Activated CD4-positive, alpha-beta T cell treated with anti-CD3 and anti-CD28 coated beads for 36 hours (primary cell): ENCODE measurements around the gene DYNLT1. TPM values are rescaled to one million over a fixed set of nuclear protein-coding genes. Genes with fewer than 3 reads are reported as not detected.
A peak's percentile ranks its signal among the peaks of the same experiment; 100 is the strongest.

Source experiments
- ATAC-seq: fragments of 200-7000 bp; cut with Tn5 transposase; one replicate; pipeline ENCODE4 v1.10.0; 2021; ENCODE audit warnings: mild to moderate bottlenecking, moderate library complexity
- CTCF ChIA-PET: fragments of 350-600 bp; sonication (Branson Sonifier 250); formaldehyde crosslinking; loops from one replicate; lab custom pipeline; 2021; ENCODE audit warnings: antibody characterized with exemption; lab: Charles Lee
- POLR2A ChIA-PET: fragments of 350-600 bp; sonication (Branson Sonifier 250); formaldehyde crosslinking; loops from one replicate; lab custom pipeline; 2021; ENCODE audit warnings: antibody characterized with exemption, inconsistent platforms; lab: Charles Lee
- DNase-seq: peaks from one replicate; pipeline ENCODE4 v3.0.0-alpha.2; 2020
- H3K27ac Mint-ChIP-seq: one replicate; pipeline ENCODE4 v1.8.0; 2021; ENCODE audit warnings: mixed read lengths
- H3K27me3 Mint-ChIP-seq: one replicate; pipeline ENCODE4 v1.8.0; 2021; ENCODE audit warnings: mixed read lengths
- H3K36me3 Mint-ChIP-seq: one replicate; pipeline ENCODE4 v1.8.0; 2021; ENCODE audit warnings: low read depth, mixed read lengths
- H3K4me1 Mint-ChIP-seq: one replicate; pipeline ENCODE4 v1.8.0; 2021; ENCODE audit warnings: mixed read lengths
- H3K4me3 Mint-ChIP-seq: one replicate; pipeline ENCODE4 v1.8.0; 2021; ENCODE audit warnings: mild to moderate bottlenecking, moderate library complexity, mixed read lengths
- H3K9me3 Mint-ChIP-seq: one replicate; pipeline ENCODE4 v1.8.0; 2021; ENCODE audit warnings: low read depth, mixed read lengths
- intact Hi-C, 2 experiments: fragments of 100-400 bp; cut with DNase I in 1 of 2; cut with micrococcal nuclease in 1 of 2; formaldehyde crosslinking; loops; one replicate each; pipeline versions ENCODE4 v1.14.2 to v1.15.1; 2022 to 2024; cut with DNase I, micrococcal nuclease
- total RNA-seq, 2 experiments: library from RNA; stranded (reverse); gene quantifications; one replicate each; pipeline ENCODE4 v1.2.3, GENCODE V29; 2021

DYNLT1 gene
- 100 to 1,000 TPM; 116 to 118 TPM for total RNA-seq

DNA sequence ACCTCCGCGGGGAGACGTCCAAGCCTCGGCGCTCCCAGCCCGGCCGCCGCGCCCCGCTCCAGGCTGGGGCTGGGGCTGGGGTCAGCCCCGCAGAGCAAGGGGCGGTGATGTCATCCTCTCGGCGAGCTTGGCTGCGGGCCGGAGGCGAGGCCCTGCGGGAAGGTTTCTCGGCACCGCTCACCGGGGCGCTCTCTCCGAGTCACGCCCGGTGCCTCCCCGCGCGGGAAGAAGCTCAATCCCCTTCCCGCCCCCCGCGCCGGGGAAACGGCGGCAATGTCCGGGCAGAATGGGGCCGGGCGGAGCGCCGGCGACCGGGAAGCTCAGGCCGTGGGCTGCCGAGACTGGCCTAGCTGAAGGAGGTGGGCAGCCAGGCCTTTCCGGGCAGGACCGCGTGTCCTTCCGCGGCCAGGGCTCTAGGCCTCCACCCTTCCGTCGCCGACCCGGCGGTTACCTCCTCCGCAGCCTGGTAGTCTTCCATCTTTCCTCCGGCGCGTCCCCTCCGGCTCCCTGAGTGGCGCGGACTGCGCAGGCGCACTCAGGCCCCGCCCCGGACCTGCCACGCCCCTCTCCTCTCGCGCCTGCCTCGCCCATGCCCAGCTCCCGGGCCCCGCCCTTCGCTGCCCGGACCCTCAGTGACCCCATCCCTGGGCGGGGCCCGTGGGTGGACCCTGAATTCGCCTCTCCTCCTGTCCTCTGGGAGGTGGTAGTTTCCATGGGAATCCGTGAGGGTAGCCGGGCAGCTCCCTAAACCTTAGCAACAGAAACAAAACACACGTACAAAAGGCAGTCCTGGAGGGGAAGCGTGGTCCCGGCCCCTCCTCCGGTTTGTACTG lies at the start of gene DYNLT1:
TSS of gene DYNLT1 (minus strand) at position 513 of the 833 bp plus-strand sequence. CDS start at position 478, 35 bp downstream.
- Mint-ChIP-seq H3K9me3 (peaks cover 2% of the 10 kb centered on the region), H3K27ac (peak within 1 kb of the TSS; percentile 99), H3K4me1 (peaks cover 77% of the 10 kb centered on the region), H3K27me3 (no peaks in the 10 kb centered on the region), H3K36me3 (peaks cover 47% of the 10 kb centered on the region), H3K4me3 (peak within 1 kb of the TSS; percentile 99)
- peak; percentile 43 for ATAC-seq
- ChIA-PET CTCF (interaction anchor here (0.6 to 2.8 kb wide), 11 partner anchors 7 to 704 kb away, joined by 3 to 11 read pairs (median 4); no protein-coding TSS in a partner anchor), POLR2A (interaction anchor here (0.6 to 4.0 kb wide), 7 partner anchors 8 to 373 kb away, joined by 3 to 71 read pairs (median 6); no protein-coding TSS in a partner anchor)
- intact Hi-C loops = loop anchor here (1.0 to 10.0 kb wide), 15 partner anchors 9 to 1860 kb away; partner anchors contain the start of genes GTF2H5 (in 1 of the 2), SERAC1 (in 1 of the 2), SNX9 (in 1 of the 2) and TAGAP (in 1 of the 2)
- DNase-seq = peak; percentile 94

DNA sequence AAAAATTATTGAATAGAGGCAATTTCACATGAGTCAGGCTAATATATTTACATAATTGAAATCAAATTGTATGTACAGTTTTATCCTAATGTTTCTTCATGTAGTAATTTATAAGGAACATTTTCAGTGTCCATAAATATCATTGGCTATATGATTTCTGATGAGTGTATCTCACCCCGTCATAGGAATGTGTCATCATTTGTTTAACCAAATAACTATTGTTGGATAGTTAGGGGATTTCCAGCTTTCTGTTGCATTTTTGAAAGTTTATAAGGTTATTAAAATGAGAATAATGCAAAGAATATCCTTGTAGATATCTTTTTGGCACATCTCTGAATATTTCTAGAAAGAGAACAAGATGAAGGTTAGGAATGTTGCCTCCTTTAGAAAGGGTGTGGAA lies 44.3 kb upstream of the DYNLT1 start:
- peaks cover 43% of the 10 kb centered on the region for H3K4me1 Mint-ChIP-seq
- H3K36me3 Mint-ChIP-seq = peaks cover 61% of the 10 kb centered on the region
- no peak overlapping the region for H3K27ac Mint-ChIP-seq
- no peak overlapping the region for H3K4me3 Mint-ChIP-seq
- no peaks in the 10 kb centered on the region for H3K9me3 Mint-ChIP-seq
- no peak for ATAC-seq
- H3K27me3 Mint-ChIP-seq = no peaks in the 10 kb centered on the region
- CTCF ChIA-PET = no interaction called here
- no peak for DNase-seq
- intact Hi-C loops = no loop called here
- POLR2A ChIA-PET = no interaction called here

DNA sequence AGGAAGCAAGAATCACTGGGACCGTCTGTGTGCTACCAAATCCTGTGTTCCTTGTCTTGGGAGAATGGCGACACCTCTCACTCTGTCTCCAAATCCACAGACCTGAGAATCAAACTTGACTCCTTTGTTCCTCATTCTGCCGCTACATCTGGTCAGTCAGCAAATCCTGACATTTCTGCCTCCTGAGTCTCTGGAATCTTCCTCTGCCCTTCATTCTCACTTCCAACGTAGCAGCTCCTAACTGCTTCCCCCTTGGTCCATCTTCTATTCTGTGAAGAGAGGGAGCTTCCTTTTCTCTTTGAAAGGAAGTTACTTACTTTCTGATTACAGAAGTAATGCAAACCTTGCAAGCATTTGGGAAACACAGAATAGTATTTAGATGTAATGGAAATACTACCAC lies 43.0 kb upstream of the DYNLT1 start:
- intact Hi-C loops = no loop called here
- no peak for DNase-seq
- no peak for ATAC-seq
- Mint-ChIP-seq H3K36me3 (peaks cover 70% of the 10 kb centered on the region), H3K9me3 (no peaks in the 10 kb centered on the region), H3K4me1 (peaks cover 48% of the 10 kb centered on the region), H3K27me3 (no peaks in the 10 kb centered on the region), H3K4me3 (no peak overlapping the region), H3K27ac (peak overlapping the region; percentile 51)
- ChIA-PET CTCF (interaction anchor here (0.6 to 1.2 kb wide), 3 partner anchors 27 to 466 kb away, joined by 3 to 5 read pairs (median 3); no protein-coding TSS in a partner anchor), POLR2A (no interaction called here)

DNA sequence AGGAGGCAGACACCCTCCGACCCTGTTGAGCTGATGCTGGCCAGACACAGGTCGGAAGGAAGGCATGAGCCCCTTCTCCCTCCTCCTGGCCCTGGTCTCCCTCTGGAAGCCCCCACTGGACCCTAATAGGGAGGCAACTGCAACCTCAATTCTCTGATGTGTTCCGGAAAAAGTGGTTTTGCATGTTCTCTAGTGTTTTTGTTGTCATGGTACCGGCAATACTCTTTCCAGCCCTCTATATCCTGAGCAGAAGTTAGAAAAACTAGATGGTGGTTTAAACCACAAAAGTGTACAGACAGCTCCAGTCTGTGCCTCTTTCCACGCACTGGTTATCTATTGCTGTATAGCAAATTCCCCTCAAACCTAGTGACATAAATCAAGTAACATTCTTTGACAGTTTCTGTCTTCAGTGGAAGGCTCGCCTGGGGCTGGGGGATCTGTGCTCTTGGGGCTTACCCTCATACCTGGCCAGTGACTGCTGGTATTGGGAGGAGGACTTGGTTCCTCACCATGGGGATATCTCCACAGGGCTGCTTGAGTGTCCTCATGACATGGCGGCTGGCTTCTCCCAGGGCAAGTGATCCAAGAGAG lies 42.3 kb upstream of the DYNLT1 start:
- ChIA-PET CTCF (interaction anchor here (0.6 to 0.8 kb wide), 2 partner anchors 164 to 449 kb away, joined by 3 to 5 read pairs; no protein-coding TSS in a partner anchor), POLR2A (no interaction called here)
- Mint-ChIP-seq H3K4me3 (no peak overlapping the region), H3K27ac (peak overlapping the region; percentile 72), H3K4me1 (peaks cover 48% of the 10 kb centered on the region), H3K9me3 (no peaks in the 10 kb centered on the region), H3K36me3 (peaks cover 71% of the 10 kb centered on the region), H3K27me3 (no peaks in the 10 kb centered on the region)
- intact Hi-C loops = no loop called here
- DNase-seq = no peak
- peak; percentile 79 for ATAC-seq

DNA sequence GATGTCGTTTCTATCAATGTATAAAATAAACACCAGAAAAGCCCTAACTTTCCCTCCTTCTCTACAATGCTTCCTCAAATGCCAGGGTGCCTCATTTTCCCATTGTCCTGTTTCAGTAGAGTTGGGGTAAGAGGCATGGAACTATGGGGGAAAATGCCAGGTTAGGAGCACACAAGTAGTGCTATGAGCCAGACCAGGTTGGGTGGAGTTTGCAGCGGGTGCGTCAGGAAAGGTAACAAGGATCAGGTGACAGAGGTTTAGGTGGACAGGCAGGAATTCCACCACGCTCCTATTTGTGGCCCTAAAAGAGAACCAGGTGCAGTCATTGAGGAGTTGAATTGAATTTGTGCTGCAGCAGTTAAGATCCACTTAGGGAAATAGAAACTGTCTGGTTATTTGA lies 41.8 kb upstream of the DYNLT1 start:
- H3K27me3 Mint-ChIP-seq = no peaks in the 10 kb centered on the region
- peak overlapping the region; percentile 42 for H3K27ac Mint-ChIP-seq
- peaks cover 76% of the 10 kb centered on the region for H3K36me3 Mint-ChIP-seq
- intact Hi-C loops = no loop called here
- H3K4me3 Mint-ChIP-seq = no peak overlapping the region
- ChIA-PET CTCF (interaction anchor here (0.8 kb wide), 1 partner anchor 448 kb away, joined by 5 read pairs; no protein-coding TSS in a partner anchor), POLR2A (no interaction called here)
- peaks cover 47% of the 10 kb centered on the region for H3K4me1 Mint-ChIP-seq
- ATAC-seq = no peak
- DNase-seq = no peak
- no peaks in the 10 kb centered on the region for H3K9me3 Mint-ChIP-seq

DNA sequence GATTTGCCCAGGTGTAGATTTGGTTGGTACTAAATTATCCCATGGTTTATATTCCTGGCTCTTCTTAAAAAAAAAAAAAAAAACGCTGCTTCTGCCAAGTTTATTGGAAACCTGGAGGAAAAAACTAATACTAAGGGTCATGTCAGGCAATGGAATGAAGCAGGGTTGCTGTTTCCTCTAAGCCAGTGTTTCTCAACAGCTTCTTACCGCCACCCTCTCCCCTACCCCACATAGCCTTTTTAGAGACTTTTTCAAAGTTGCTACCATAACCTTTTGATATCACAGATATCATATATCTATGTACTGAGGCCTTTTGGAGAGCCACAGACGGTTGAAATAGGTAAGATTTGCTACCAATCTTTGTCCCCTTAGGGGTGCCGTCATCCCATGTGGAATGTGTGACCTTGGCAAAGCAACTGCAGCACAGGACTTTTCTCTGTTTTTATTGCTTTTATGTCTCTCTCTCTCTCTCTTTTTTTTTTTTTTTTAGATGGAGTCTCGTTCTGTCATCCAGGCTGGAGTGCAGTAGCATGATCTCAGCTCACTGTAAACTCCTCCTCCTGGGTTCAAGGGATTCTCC lies 40.3 kb upstream of the DYNLT1 start:
- Mint-ChIP-seq H3K4me3 (no peak overlapping the region), H3K27ac (no peak overlapping the region), H3K4me1 (peaks cover 41% of the 10 kb centered on the region), H3K36me3 (peaks cover 82% of the 10 kb centered on the region), H3K27me3 (no peaks in the 10 kb centered on the region), H3K9me3 (no peaks in the 10 kb centered on the region)
- POLR2A ChIA-PET = interaction anchor here (0.6 kb wide), 1 partner anchor 42 kb away, joined by 5 read pairs; no protein-coding TSS in a partner anchor
- intact Hi-C loops = no loop called here
- CTCF ChIA-PET = interaction anchor here (0.7 to 0.8 kb wide), 2 partner anchors 23 to 182 kb away, joined by 3 read pairs; no protein-coding TSS in a partner anchor
- ATAC-seq (no peak), DNase-seq (no peak)

DNA sequence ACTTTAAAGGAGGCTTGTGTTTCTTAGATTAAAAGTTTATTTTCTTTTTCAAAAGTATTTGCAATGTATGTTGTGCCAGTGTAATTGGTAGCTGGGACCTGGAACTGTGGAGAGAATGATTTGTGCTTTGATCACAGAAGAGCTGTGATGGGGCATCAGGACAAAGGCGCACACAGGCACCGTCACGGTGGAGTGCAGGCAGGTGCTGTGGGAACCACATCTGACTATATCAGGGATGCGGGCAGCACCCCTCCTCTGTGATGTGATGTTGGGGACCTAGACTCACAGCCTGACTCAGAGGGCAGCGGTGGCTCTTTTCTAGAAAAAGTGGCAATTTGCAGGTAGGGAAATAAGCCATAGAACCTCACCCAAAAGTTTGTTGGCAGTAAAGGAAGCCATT lies 39.8 kb upstream of the DYNLT1 start:
- ChIA-PET POLR2A (interaction anchor here (0.6 kb wide), 1 partner anchor 41 kb away, joined by 5 read pairs; no protein-coding TSS in a partner anchor), CTCF (interaction anchor here (0.6 to 0.7 kb wide), 2 partner anchors 24 to 183 kb away, joined by 3 read pairs; no protein-coding TSS in a partner anchor)
- H3K27me3 Mint-ChIP-seq = no peaks in the 10 kb centered on the region
- peaks cover 84% of the 10 kb centered on the region for H3K36me3 Mint-ChIP-seq
- H3K4me3 Mint-ChIP-seq = no peak overlapping the region
- no peaks in the 10 kb centered on the region for H3K9me3 Mint-ChIP-seq
- intact Hi-C loops = no loop called here
- DNase-seq (no peak), ATAC-seq (peak; percentile 19)
- peaks cover 40% of the 10 kb centered on the region for H3K4me1 Mint-ChIP-seq
- H3K27ac Mint-ChIP-seq = no peak overlapping the region

DNA sequence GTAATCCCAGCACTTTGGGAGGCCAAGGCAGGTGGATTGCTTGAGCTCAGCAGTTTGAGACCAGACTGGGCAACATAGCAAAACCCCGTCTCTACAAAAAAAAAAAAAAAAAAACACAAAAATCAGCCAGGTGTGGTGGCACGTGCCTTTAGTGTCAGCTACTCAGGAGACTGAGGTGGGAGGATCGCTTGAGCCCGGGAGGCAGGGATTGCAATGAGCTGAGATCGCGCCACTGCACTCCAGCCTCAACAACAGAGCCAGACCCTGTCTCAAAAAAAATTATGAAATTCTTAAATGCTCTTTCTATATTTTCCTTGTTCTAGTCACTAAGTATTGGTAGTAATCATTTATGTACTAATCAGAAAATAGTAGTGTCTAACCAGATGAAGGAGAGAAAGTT lies 35.9 kb upstream of the DYNLT1 start:
- Mint-ChIP-seq H3K36me3 (peaks cover 85% of the 10 kb centered on the region), H3K4me3 (no peak overlapping the region), H3K27me3 (no peaks in the 10 kb centered on the region), H3K9me3 (no peaks in the 10 kb centered on the region), H3K4me1 (peaks cover 26% of the 10 kb centered on the region), H3K27ac (no peak overlapping the region)
- DNase-seq = no peak
- intact Hi-C loops = no loop called here
- ChIA-PET POLR2A (no interaction called here), CTCF (interaction anchor here (0.6 to 1.6 kb wide), 2 partner anchors 10 to 1288 kb away, joined by 3 to 6 read pairs; no protein-coding TSS in a partner anchor)
- no peak for ATAC-seq

DNA sequence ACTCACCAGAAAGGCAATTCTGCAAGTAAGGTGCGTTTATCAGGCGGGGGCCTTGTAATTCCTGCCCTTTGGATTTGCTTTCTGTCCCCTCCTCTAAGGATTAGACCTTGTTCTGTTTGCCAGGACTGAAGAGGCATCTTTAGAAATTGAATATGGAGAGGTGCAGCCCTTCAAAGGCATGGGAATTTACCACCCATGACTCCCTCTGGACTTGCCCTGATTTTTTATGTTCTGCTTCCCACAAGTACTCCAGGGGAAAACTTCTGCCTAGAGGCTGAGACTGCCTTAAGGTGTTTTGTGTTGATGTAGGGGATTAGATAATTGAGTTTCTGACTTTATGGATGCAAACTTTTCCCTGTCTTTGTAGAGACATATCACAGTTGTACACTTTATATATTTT lies 35.5 kb upstream of the DYNLT1 start:
- Mint-ChIP-seq H3K9me3 (no peaks in the 10 kb centered on the region), H3K4me3 (no peak overlapping the region), H3K36me3 (peaks cover 87% of the 10 kb centered on the region), H3K27ac (no peak overlapping the region), H3K27me3 (no peaks in the 10 kb centered on the region), H3K4me1 (peaks cover 24% of the 10 kb centered on the region)
- intact Hi-C loops = no loop called here
- DNase-seq (no peak), ATAC-seq (no peak)
- ChIA-PET CTCF (interaction anchor here (0.6 to 1.6 kb wide), 2 partner anchors 11 to 1288 kb away, joined by 3 to 6 read pairs; no protein-coding TSS in a partner anchor), POLR2A (no interaction called here)

DNA sequence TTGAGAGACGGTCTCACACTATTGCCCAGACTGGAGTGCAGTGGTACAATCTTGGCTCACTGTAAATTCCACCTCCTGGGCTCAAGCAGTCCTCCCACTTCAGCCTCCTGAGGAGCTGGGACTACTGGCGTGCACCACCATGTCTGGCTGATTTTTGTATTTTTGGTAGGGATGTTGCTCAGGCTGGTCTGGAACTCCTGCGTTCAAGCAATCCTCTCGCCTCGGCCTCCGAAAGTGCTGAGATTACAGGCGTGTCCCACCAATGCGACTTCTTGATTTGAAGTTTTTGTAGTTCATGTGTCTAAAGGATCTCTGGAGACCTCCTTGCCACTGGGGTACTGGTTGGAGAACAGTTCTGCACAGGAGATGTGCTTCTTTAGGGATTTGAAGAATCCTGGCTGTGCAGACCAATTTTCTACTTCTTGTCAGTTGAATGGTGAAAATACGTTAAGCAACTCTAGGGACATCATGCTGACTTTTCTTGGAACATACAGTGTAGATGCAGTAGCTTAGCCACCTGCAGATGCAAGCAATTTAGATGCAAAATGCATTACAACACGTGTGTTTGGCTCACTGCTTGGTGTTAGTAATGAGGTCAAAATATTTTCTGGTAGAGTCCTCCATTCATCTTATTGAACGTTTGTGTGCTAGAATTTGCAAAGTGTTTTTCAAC lies 33.5 kb upstream of the DYNLT1 start:
- Mint-ChIP-seq H3K4me1 (peaks cover 9% of the 10 kb centered on the region), H3K27ac (peak overlapping the region; percentile 13), H3K27me3 (no peaks in the 10 kb centered on the region), H3K36me3 (peaks cover 85% of the 10 kb centered on the region), H3K9me3 (no peaks in the 10 kb centered on the region), H3K4me3 (no peak overlapping the region)
- ATAC-seq (no peak), DNase-seq (no peak)
- intact Hi-C loops = no loop called here
- CTCF ChIA-PET = interaction anchor here (0.7 kb wide), 1 partner anchor 277 kb away, joined by 3 read pairs; no protein-coding TSS in a partner anchor
- POLR2A ChIA-PET = no interaction called here
